ENCODE measurements around the gene SMIM3. TPM values are rescaled to one million over a fixed set of nuclear protein-coding genes. Genes with fewer than 3 reads are reported as not detected.
"Not testable (repeated sequence)": the region's sequence is repeated elsewhere in the genome, so short reads cannot be mapped to it uniquely, and the experiment has no call there.

The SMIM3 gene
- total RNA-seq, 1 experiment from 2014 or later = 14.5 TPM

- Histone ChIP-seq H3K27ac (ENCODE audit: low read depth, low read length, poor library complexity, severe bottlenecking) (no peak overlapping the region), H3K4me3 (ENCODE audit: low read depth, low read length, poor library complexity, severe bottlenecking) (no peak overlapping the region), H3K9me3 (ENCODE audit: low read depth, low read length, poor library complexity, severe bottlenecking) (peaks cover 18% of the 10 kb centered on the region), H3K4me1 (ENCODE audit: insufficient read depth, low read length, poor library complexity, severe bottlenecking) (no peaks in the 10 kb centered on the region), H3K36me3 (ENCODE audit: insufficient read depth, low read length, poor library complexity, severe bottlenecking) (no peaks in the 10 kb centered on the region), H3K27me3 (replicated peaks; ENCODE audit: insufficient read depth, low read depth, low read length, poor library complexity) (no peaks in the 10 kb centered on the region)
- ChIA-PET POLR2A (ENCODE audit: low non-redundant PET) (interaction anchor here (0.6 kb wide), 1 partner anchor 84 kb away, joined by 4 read pairs; no protein-coding TSS in a partner anchor), CTCF (no interaction called here)
- TF ChIP-seq CTCF (conservative IDR thresholded peaks at IDR 0.05; ENCODE audit: low read depth, low read length) = no peak
- no TSS peak for BruUV-seq (replicated peaks)
- intact Hi-C loops (cut with micrococcal nuclease; ENCODE audit: unreplicated experiment) = no loop called here
- no peak for DNase-seq (ENCODE audit: low spot score)
These were observed 36.5 kb downstream of the SMIM3 start for GRCh38 chr5:150815010-150815409.

GRCh38 chr5:150816946-150817345, 38.4 kb downstream of the SMIM3 start:
- Histone ChIP-seq H3K27me3 (replicated peaks; ENCODE audit: insufficient read depth, low read depth, low read length, poor library complexity) (no peaks in the 10 kb centered on the region), H3K4me1 (ENCODE audit: insufficient read depth, low read length, poor library complexity, severe bottlenecking) (no peaks in the 10 kb centered on the region), H3K36me3 (ENCODE audit: insufficient read depth, low read length, poor library complexity, severe bottlenecking) (no peaks in the 10 kb centered on the region), H3K9me3 (ENCODE audit: low read depth, low read length, poor library complexity, severe bottlenecking) (peaks cover 18% of the 10 kb centered on the region), H3K4me3 (ENCODE audit: low read depth, low read length, poor library complexity, severe bottlenecking) (no peak overlapping the region), H3K27ac (ENCODE audit: low read depth, low read length, poor library complexity, severe bottlenecking) (no peak overlapping the region)
- intact Hi-C loops (cut with micrococcal nuclease; ENCODE audit: unreplicated experiment) = no loop called here
- no peak for TF ChIP-seq CTCF (conservative IDR thresholded peaks at IDR 0.05; ENCODE audit: low read depth, low read length)
- no peak for TF ChIP-seq EZH2 (IDR thresholded peaks at IDR 0.05; ENCODE audit: borderline replicate concordance, low read depth, low read length, poor library complexity, severe bottlenecking)
- CTCF ChIA-PET = no interaction called here
- POLR2A ChIA-PET (ENCODE audit: low non-redundant PET) = no interaction called here
- BruUV-seq (replicated peaks) = no TSS peak
- DNase-seq (ENCODE audit: low spot score) = no peak

GRCh38 chr5:150829744-150830143, 51.2 kb downstream of the SMIM3 start:
- Histone ChIP-seq H3K9me3 (ENCODE audit: low read depth, low read length, poor library complexity, severe bottlenecking) (peaks cover 26% of the 10 kb centered on the region), H3K4me1 (ENCODE audit: insufficient read depth, low read length, poor library complexity, severe bottlenecking) (peaks cover 8% of the 10 kb centered on the region), H3K36me3 (ENCODE audit: insufficient read depth, low read length, poor library complexity, severe bottlenecking) (no peaks in the 10 kb centered on the region), H3K27ac (ENCODE audit: low read depth, low read length, poor library complexity, severe bottlenecking) (no peak overlapping the region), H3K4me3 (ENCODE audit: low read depth, low read length, poor library complexity, severe bottlenecking) (no peak overlapping the region), H3K27me3 (replicated peaks; ENCODE audit: insufficient read depth, low read depth, low read length, poor library complexity) (peaks cover 3% of the 10 kb centered on the region)
- intact Hi-C loops (cut with micrococcal nuclease; ENCODE audit: unreplicated experiment) = no loop called here
- TF ChIP-seq CTCF (conservative IDR thresholded peaks at IDR 0.05; ENCODE audit: low read depth, low read length) (no peak), EZH2 (IDR thresholded peaks at IDR 0.05; ENCODE audit: borderline replicate concordance, low read depth, low read length, poor library complexity, severe bottlenecking) (no peak)
- BruUV-seq (replicated peaks) = no TSS peak
- POLR2A ChIA-PET (ENCODE audit: low non-redundant PET) = no interaction called here
- CTCF ChIA-PET = interaction anchor here (0.6 kb wide), 1 partner anchor 354 kb away, joined by 3 read pairs; no protein-coding TSS in a partner anchor
- no peak for DNase-seq (ENCODE audit: low spot score)

GRCh38 chr5:150831821-150832220, 53.3 kb downstream of the SMIM3 start:
- H3K9me3 ChIP-seq (ENCODE audit: low read depth, low read length, poor library complexity, severe bottlenecking) = peaks cover 28% of the 10 kb centered on the region
- H3K27ac ChIP-seq (ENCODE audit: low read depth, low read length, poor library complexity, severe bottlenecking); DNase-seq (ENCODE audit: low spot score); CTCF ChIA-PET; BruUV-seq (replicated peaks); H3K4me3 ChIP-seq (ENCODE audit: low read depth, low read length, poor library complexity, severe bottlenecking); POLR2A ChIA-PET (ENCODE audit: low non-redundant PET); H3K27me3 ChIP-seq (replicated peaks; ENCODE audit: insufficient read depth, low read depth, low read length, poor library complexity); H3K36me3 ChIP-seq (ENCODE audit: insufficient read depth, low read length, poor library complexity, severe bottlenecking); intact Hi-C loops (cut with micrococcal nuclease; ENCODE audit: unreplicated experiment); H3K4me1 ChIP-seq (ENCODE audit: insufficient read depth, low read length, poor library complexity, severe bottlenecking): not testable (repeated sequence)
